C4-2B (cell line): ENCODE measurements around the gene TMEM161B.

Source experiments
- CTCF ChIP-seq: fragments of 450-650 bp; conservative IDR thresholded peaks from 2 replicates; pipeline ENCODE4 v1.5.1; 2017; ENCODE audit warnings: mild to moderate bottlenecking
- ZFX ChIP-seq: fragments of 450-650 bp; IDR thresholded peaks from 2 replicates; pipeline ENCODE4 v1.6.1; 2017

GRCh38 chr5:88230546-88231066 lies 38.0 kb downstream of the TMEM161B start:
- TF ChIP-seq CTCF: no peak
- no peak for TF ChIP-seq ZFX
